SK-N-SH (cell line): ENCODE measurements around the gene FOS. TPM values are rescaled to one million over a fixed set of nuclear protein-coding genes. Genes with fewer than 3 reads are reported as not detected.

ENCODE experiments used
- CTCF ChIA-PET: fragments of 300-600, 350-600 bp; formaldehyde crosslinking; extraction: SDS; loops from one replicate; lab custom pipeline; 2021; lab: Yijun Ruan, JAX
- POLR2A ChIA-PET: fragments of 350-600 bp; sonication (Branson Sonifier 250); formaldehyde crosslinking; extraction: SDS; loops from one replicate; lab custom pipeline; 2020; ENCODE audit warnings: antibody characterized with exemption, inconsistent platforms; lab: Yijun Ruan, JAX
- DNase-seq: peaks from one replicate; pipeline ENCODE4 v3.0.0; 2012
- H2AFZ ChIP-seq: fragments of 200-600 bp; sonication (generic); 2 replicates; pipeline ENCODE4 v1.8.1; 2016; ENCODE audit warnings: antibody characterized with exemption, mild to moderate bottlenecking, low read depth
- H3F3A ChIP-seq: fragments of 200-600 bp; sonication (generic); replicated peaks from 2 replicates; pipeline ENCODE3; 2016; ENCODE audit warnings: antibody characterized with exemption, mild to moderate bottlenecking; ENCODE audit not compliant: insufficient read depth
- H3K27ac ChIP-seq, 2 experiments: fragments of 200-500 bp in 1 of 2; fragments of 200-600 bp in 1 of 2; sonication (Bioruptor generic) in 1 of 2; sonication (generic), shearing (Covaris generic) in 1 of 2; 2 replicates each; pipeline versions ENCODE4 v1.5.1 to v1.6.1; 2014 to 2016; ENCODE audit warnings: low read depth in 2 of 2, inconsistent platforms in 1 of 2, low read length in 1 of 2, mild to moderate bottlenecking in 1 of 2, mixed read lengths in 1 of 2
- H3K27me3 ChIP-seq: fragments of 200-600 bp; sonication (generic), shearing (Covaris generic); 2 replicates; pipeline ENCODE4 v1.6.1; 2016; ENCODE audit warnings: mixed run types; ENCODE audit not compliant: insufficient read depth
- H3K36me3 ChIP-seq, 2 experiments: fragments of 200-500 bp in 1 of 2; fragments of 200-600 bp in 1 of 2; sonication (Bioruptor generic) in 1 of 2; sonication (generic) in 1 of 2; replicated peaks in 1 of 2; 2 replicates each; pipeline versions ENCODE3 to v1.5.1; 2014 to 2016; ENCODE audit warnings: low read length in 1 of 2, mild to moderate bottlenecking in 1 of 2; ENCODE audit not compliant: insufficient read depth in 2 of 2, control insufficient read depth in 1 of 2
- H3K4me1 ChIP-seq, 2 experiments: fragments of 200-500 bp in 1 of 2; fragments of 200-600 bp in 1 of 2; sonication (Bioruptor generic) in 1 of 2; sonication (generic), shearing (Covaris generic) in 1 of 2; 2 replicates each; pipeline versions ENCODE4 v1.5.1 to v1.6.1; 2014 to 2016; ENCODE audit warnings: low read depth in 1 of 2, low read length in 1 of 2, mixed run types in 1 of 2; ENCODE audit not compliant: insufficient read depth in 2 of 2, control insufficient read depth in 1 of 2
- H3K4me2 ChIP-seq: fragments of 200-600 bp; sonication (generic), shearing (Covaris generic); 2 replicates; pipeline ENCODE4 v1.6.1; 2017; ENCODE audit warnings: mixed run types
- H3K4me3 ChIP-seq, 2 experiments: fragments of 200-500 bp in 1 of 2; fragments of 200-600 bp in 1 of 2; sonication (Bioruptor generic) in 1 of 2; sonication (generic), shearing (Covaris generic) in 1 of 2; 2 replicates each; pipeline versions ENCODE4 v1.5.1 to v1.8.1; 2014 to 2016; ENCODE audit warnings: low read depth in 2 of 2, inconsistent platforms in 1 of 2, low read length in 1 of 2, mild to moderate bottlenecking in 1 of 2, mixed read lengths in 1 of 2, moderate library complexity in 1 of 2
- H3K79me2 ChIP-seq: fragments of 200-600 bp; sonication (generic); 2 replicates; pipeline ENCODE4 v1.8.1; 2017; ENCODE audit warnings: mild to moderate bottlenecking; ENCODE audit not compliant: insufficient read depth
- H3K9ac ChIP-seq: fragments of 200-600 bp; sonication (generic); 2 replicates; pipeline ENCODE4 v1.6.1; 2017; ENCODE audit warnings: mixed run types
- H3K9me2 ChIP-seq: fragments of 200-600 bp; sonication (generic); 2 replicates; pipeline ENCODE4 v1.6.1; 2017; ENCODE audit warnings: mixed run types
- H3K9me3 ChIP-seq: fragments of 200-600 bp; sonication (generic); 2 replicates; pipeline ENCODE4 v1.6.1; 2017; ENCODE audit warnings: mixed run types, mild to moderate bottlenecking, moderate library complexity
- H4K20me1 ChIP-seq: fragments of 200-600 bp; sonication (generic); 2 replicates; pipeline ENCODE4 v1.6.1; 2017; ENCODE audit warnings: mild to moderate bottlenecking, mixed run types; ENCODE audit not compliant: insufficient read depth
- CHD2 ChIP-seq: fragments of 150-350 bp; IDR thresholded peaks from 2 replicates; pipeline ENCODE4 v1.6.1; 2018; ENCODE audit warnings: low read length; ENCODE audit not compliant: partially characterized antibody
- ELF1 ChIP-seq: IDR thresholded peaks from 2 replicates; pipeline ENCODE4 v1.4.0; 2012
- EP300 ChIP-seq, 2 experiments: IDR thresholded peaks; 2 replicates each; pipeline versions ENCODE4 v1.4.0 to v1.6.1; 2012; ENCODE audit warnings: borderline replicate concordance in 1 of 2, low read depth in 1 of 2, low read length in 1 of 2
- EZH2phosphoT487 ChIP-seq: fragments of 200-600 bp; sonication (generic); IDR thresholded peaks from 2 replicates; pipeline ENCODE4 v1.6.1; 2017; ENCODE audit warnings: low read depth, mixed run types, mild to moderate bottlenecking, antibody characterized with exemption, moderate library complexity, borderline replicate concordance
- FOSL2 ChIP-seq: IDR thresholded peaks from 2 replicates; pipeline ENCODE4 v1.4.0; 2012; ENCODE audit warnings: low read depth, mild to moderate bottlenecking, moderate library complexity, borderline replicate concordance
- FOXJ3 ChIP-seq: sonication (generic); formaldehyde crosslinking; IDR thresholded peaks from 2 replicates; pipeline ENCODE4 v1.5.1; 2020; ENCODE audit warnings: mild to moderate bottlenecking, missing genetic modification reagents
- FOXM1 ChIP-seq: IDR thresholded peaks from 2 replicates; pipeline ENCODE4 v1.4.0; 2012; ENCODE audit warnings: low read depth, mild to moderate bottlenecking
- GABPA ChIP-seq: IDR thresholded peaks from 2 replicates; pipeline ENCODE4 v1.4.0; 2012; ENCODE audit warnings: low read depth, mild to moderate bottlenecking
- IRF3 ChIP-seq: fragments of 150-350 bp; IDR thresholded peaks from 2 replicates; pipeline ENCODE4 v1.6.1; 2016; ENCODE audit warnings: mild to moderate bottlenecking, low read depth, low read length
- JUND ChIP-seq: IDR thresholded peaks from 2 replicates; pipeline ENCODE4 v1.4.0; 2012
- MEF2A ChIP-seq: IDR thresholded peaks from 2 replicates; pipeline ENCODE4 v1.4.0; 2012; ENCODE audit warnings: low read depth, borderline replicate concordance
- MXI1 ChIP-seq: IDR thresholded peaks from 2 replicates; pipeline ENCODE4 v1.6.1; 2012; ENCODE audit warnings: mild to moderate bottlenecking, low read depth, low read length, improper control_type of control experiment
- NRF1 ChIP-seq: IDR thresholded peaks from 2 replicates; pipeline ENCODE4 v1.6.1; 2012; ENCODE audit warnings: low read depth, mild to moderate bottlenecking, low read length
- PBX3 ChIP-seq: IDR thresholded peaks from 2 replicates; pipeline ENCODE4; 2012
- RCOR1 ChIP-seq: fragments of 150-350 bp; IDR thresholded peaks from 2 replicates; pipeline ENCODE4 v1.6.1; 2017; ENCODE audit warnings: antibody characterized with exemption, low read length
- RFX5 ChIP-seq: IDR thresholded peaks from 2 replicates; pipeline ENCODE4 v1.6.1; 2012; ENCODE audit warnings: mild to moderate bottlenecking, improper control_type of control experiment, low read length
- RXRA ChIP-seq: IDR thresholded peaks from 2 replicates; pipeline ENCODE4 v1.4.0; 2012; ENCODE audit warnings: low read depth, mild to moderate bottlenecking, borderline replicate concordance
- SIN3A ChIP-seq: IDR thresholded peaks from 2 replicates; pipeline ENCODE4 v1.6.1; 2012; ENCODE audit warnings: low read depth, mild to moderate bottlenecking, low read length, moderate library complexity, borderline replicate concordance
- TCF12 ChIP-seq: IDR thresholded peaks from 2 replicates; pipeline ENCODE4 v1.4.0; 2012
- TEAD4 ChIP-seq: IDR thresholded peaks from 2 replicates; pipeline ENCODE4 v1.4.0; 2012; ENCODE audit warnings: mild to moderate bottlenecking, borderline replicate concordance; ENCODE audit not compliant: insufficient read depth
- USF2 ChIP-seq: fragments of 150-350 bp; IDR thresholded peaks from 2 replicates; pipeline ENCODE4 v1.6.1; 2017; ENCODE audit warnings: antibody characterized with exemption, low read length, low read depth, borderline replicate concordance
- ZBTB33 ChIP-seq: IDR thresholded peaks from 2 replicates; pipeline ENCODE4 v1.4.0; 2012; ENCODE audit warnings: low read depth, borderline replicate concordance
- WGBS: methylation state at CpG from one replicate; pipeline ENCODE4 v1.1.6; 2017; ENCODE audit warnings: low lambda C conversion rate; 5-methylcytosine and 5-hydroxymethylcytosine counted together
- polyA plus RNA-seq, 3 experiments: library from polyadenylated mRNA; depleted of rRNA; stranded (reverse); fragments of >200 nt; gene quantifications; 2 replicates each; pipeline ENCODE4 v1.2.3, GENCODE V29; 2012

Gene FOS
- polyA plus RNA-seq, 1 of the 3 experiments (the other 2 are of a cell fraction), result 309 TPM

GRCh38 chr14:75264036-75264435 is 14.6 kb upstream of the FOS start (continued):
- TF ChIP-seq CHD2, result no peak
- TF ChIP-seq RCOR1, result no peak
- TF ChIP-seq RFX5, result no peak
- no peak for TF ChIP-seq IRF3
- no peak for TF ChIP-seq MEF2A
- TF ChIP-seq FOSL2, result no peak

- H2AFZ ChIP-seq, result peak overlapping the region; percentile 12; the same call in 1 of the 2 replicates
- DNase-seq, result no peak
- H3K4me1 ChIP-seq, result peaks cover 0 to 11% of the 10 kb centered on the region in 2 experiments; a peak in 2 of 4 replicates
- H3K9ac ChIP-seq, result peak overlapping the region; percentile 32
- H3K79me2 ChIP-seq, result no peaks in the 10 kb centered on the region
- ChIA-PET CTCF (interaction anchor here (1.0 to 1.2 kb wide), 3 partner anchors 9 to 37 kb away, joined by 3 to 4 read pairs (median 4); no protein-coding TSS in a partner anchor), POLR2A (interaction anchor here (0.9 kb wide), 1 partner anchor 10 kb away, joined by 4 read pairs; no protein-coding TSS in a partner anchor)
- TF ChIP-seq PBX3, result no peak
- TF ChIP-seq RFX5, result no peak
- TF ChIP-seq GABPA, result no peak
- no peak for TF ChIP-seq FOSL2
- TF ChIP-seq EP300 (IDR thresholded peaks at IDR 0.05; ENCODE audit: borderline replicate concordance in 1 of 2, low read depth in 1 of 2, low read length in 1 of 2), result no peak
- no peak for TF ChIP-seq TEAD4
- TF ChIP-seq TCF12, result no peak
- TF ChIP-seq USF2, result no peak
- no peak for TF ChIP-seq EZH2phosphoT487
- no peak for TF ChIP-seq ELF1
- no peak for TF ChIP-seq MEF2A
- no peak for TF ChIP-seq ZBTB33
- no peak for TF ChIP-seq FOXJ3 (CRISPR knock-in tag)
- TF ChIP-seq CHD2, result no peak
- no peak for TF ChIP-seq NRF1
- TF ChIP-seq JUND, result no peak
- TF ChIP-seq RXRA, result no peak
- no peak for TF ChIP-seq SIN3A
- TF ChIP-seq MXI1, result no peak
- no peak for TF ChIP-seq FOXM1
- 43% methylated on average over 3 of the region's 3 CpGs for whole genome bisulfite sequencing
- H3K4me2 ChIP-seq, result peak overlapping the region; percentile 45
- H3K27me3 ChIP-seq, result no peaks in the 10 kb centered on the region
- peak overlapping the region; percentile 80 to 83 for H3K27ac ChIP-seq
- H3K9me3 ChIP-seq, result no peaks in the 10 kb centered on the region
- H4K20me1 ChIP-seq, result no peaks in the 10 kb centered on the region
- no peaks in the 10 kb centered on the region for H3K9me2 ChIP-seq
- H3F3A ChIP-seq, result peaks cover 6% of the 10 kb centered on the region
- no peak overlapping the region for H3K4me3 ChIP-seq
- no peaks in the 10 kb centered on the region for H3K36me3 ChIP-seq
Measured at GRCh38 chr14:75267141-75267721, 11.4 kb upstream of the FOS start.
